Kidney (tissue), 14 donors: ENCODE data around the gene MAP4. TPM values are rescaled to one million over a fixed set of nuclear protein-coding genes. Genes with fewer than 3 reads are reported as not detected.
A peak's percentile ranks its signal among the peaks of the same experiment; 100 is the strongest.
"Not testable (repeated sequence)": the region's sequence is repeated elsewhere in the genome, so short reads cannot be mapped to it uniquely, and the experiment has no call there.

ENCODE experiments used
- DNase-seq, 5 donors: peaks; one replicate each; pipeline ENCODE4 v3.0.0-alpha.2; 2013 to 2020
- FAIRE-seq: peaks from 2 replicates; lab custom pipeline; 2012; peaks lifted over from hg19 to GRCh38; lab: Jason Lieb, UNC
- H3K27ac ChIP-seq, 2 donors: one replicate each; pipeline ENCODE4 v1.7.0; 2013; ENCODE audit warnings: low read depth in 2 of 2, low read length in 2 of 2, inconsistent platforms in 1 of 2
- H3K27me3 ChIP-seq: one replicate; pipeline ENCODE4 v1.7.1; 2013; ENCODE audit warnings: low read length, inconsistent platforms; ENCODE audit not compliant: control insufficient read depth, insufficient read depth
- H3K36me3 ChIP-seq, 3 donors: one replicate each; pipeline versions ENCODE4 v1.7.0 to v1.7.1; 2013; ENCODE audit warnings: low read length in 3 of 3, control low read depth in 1 of 3, inconsistent platforms in 1 of 3; ENCODE audit not compliant: insufficient read depth in 3 of 3, control insufficient read depth in 2 of 3
- H3K4me1 ChIP-seq, 3 donors: one replicate each; pipeline versions ENCODE4 v1.7.0 to v1.7.1; 2013; ENCODE audit warnings: low read length in 3 of 3, inconsistent platforms in 1 of 3, low read depth in 1 of 3; ENCODE audit not compliant: control insufficient read depth in 2 of 3, insufficient read depth in 2 of 3
- H3K4me3 ChIP-seq, 3 donors: one replicate each; pipeline versions ENCODE4 v1.7.0 to v1.8.1; 2013; ENCODE audit warnings: low read length in 3 of 3, control low read depth in 1 of 3, inconsistent platforms in 1 of 3
- H3K9ac ChIP-seq, 3 donors: one replicate each; pipeline versions ENCODE4 v1.7.0 to v1.7.1; 2013; ENCODE audit warnings: low read length in 3 of 3, control low read depth in 1 of 3, inconsistent platforms in 1 of 3
- H3K9me3 ChIP-seq, 3 donors: one replicate each; pipeline versions ENCODE4 v1.7.0 to v1.7.1; 2013; ENCODE audit warnings: low read length in 3 of 3, control low read depth in 1 of 3, inconsistent platforms in 1 of 3; ENCODE audit not compliant: control insufficient read depth in 2 of 3, insufficient read depth in 1 of 3
- intact Hi-C: fragments of 100-400 bp; cut with DNase I; formaldehyde crosslinking; loops from one replicate; pipeline ENCODE4 v1.11.1; 2022
- polyA plus RNA-seq: library from polyadenylated mRNA; stranded (reverse); fragments of 350-450 nt; fragmentation: Illumina TruSeq; extraction: RNeasy Lipid Tissue Mini Kit (QIAGEN cat#74804); gene quantifications from one replicate; pipeline ENCODE4 v1.2.3, GENCODE V29; 2014; ENCODE audit warnings: low read depth, low replicate concordance; ENCODE audit not compliant: insufficient read depth
- total RNA-seq: library from RNA; stranded (reverse); fragmentation: NEBNext Ultra II Directional; extraction: Animal tissue kit (Norgen Biotek cat#: 25700); gene quantifications from one replicate; pipeline ENCODE4 v1.2.1, GENCODE V29; 2021
- TF ChIP-seq, protein P1 (sequence below): IDR thresholded peaks from 3 replicates; pipeline ENCODE4 v1.5.1; 2012; ENCODE audit warnings: mild to moderate bottlenecking, moderate library complexity, borderline replicate concordance; ENCODE audit not compliant: insufficient read depth; ENCODE audit errors: extremely low read depth
- donor health status: control.
- donor health status: control.
- donor health status: control.
- donor health status: control.
- donor health status: control.
- donor health status: DM: yes; HTN: yes; CAD: no.
- donor health status: Normal renal cell carcinoma (clear cell type).

The MAP4 gene
- total and polyA plus RNA-seq, 2 donors from 2014 or later, result 69.6 to 239 TPM

DNA sequence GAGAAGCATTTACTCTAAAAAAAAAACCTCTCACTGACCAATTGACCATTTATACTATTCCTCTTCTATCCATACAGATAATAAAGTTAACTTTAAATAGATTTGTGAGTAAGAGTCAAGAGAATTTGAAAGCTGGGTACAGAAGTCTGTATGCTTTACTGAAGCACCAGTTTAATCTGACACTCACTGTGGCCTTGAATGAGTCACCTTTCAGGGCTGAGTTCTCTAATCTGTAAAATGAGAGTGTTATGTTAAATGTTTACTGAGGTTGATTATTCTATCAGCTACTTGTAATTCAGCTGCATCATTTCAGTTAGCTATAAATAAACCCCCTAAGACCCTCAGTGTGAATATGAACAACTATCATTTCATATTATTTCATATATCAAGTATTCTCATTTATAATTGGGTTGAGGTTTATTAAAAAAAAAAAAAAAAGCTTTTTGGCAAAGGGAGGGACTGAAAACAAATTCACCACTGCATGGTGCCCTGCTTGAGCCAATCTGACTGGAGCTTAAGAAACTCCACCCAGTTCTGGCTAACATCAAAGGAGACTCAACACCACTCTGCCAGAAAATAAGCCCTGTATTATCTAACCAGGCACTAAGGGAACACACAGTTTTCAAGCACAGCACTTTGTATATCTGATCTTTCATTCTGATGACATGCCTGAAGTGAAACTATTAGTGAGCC, 2.8 kb downstream of the MAP4 start:
- peak in 1 of 5 donors; percentile 22 for DNase-seq
- Histone ChIP-seq H3K4me3 (peak overlapping the region in 1 of 3 donors; percentile 18), H3K27me3 (no peaks in the 10 kb centered on the region), H3K36me3 (no peaks in the 10 kb centered on the region), H3K27ac (peak overlapping the region; percentile 20 to 53), H3K9ac (no peak overlapping the region), H3K9me3 (no peaks in the 10 kb centered on the region), H3K4me1 (peaks cover 14 to 49% (median 32%) of the 10 kb centered on the region in 3 donors)
- FAIRE-seq, result no peak
- intact Hi-C loops, result no loop called here
- TF ChIP-seq, protein P1, sequence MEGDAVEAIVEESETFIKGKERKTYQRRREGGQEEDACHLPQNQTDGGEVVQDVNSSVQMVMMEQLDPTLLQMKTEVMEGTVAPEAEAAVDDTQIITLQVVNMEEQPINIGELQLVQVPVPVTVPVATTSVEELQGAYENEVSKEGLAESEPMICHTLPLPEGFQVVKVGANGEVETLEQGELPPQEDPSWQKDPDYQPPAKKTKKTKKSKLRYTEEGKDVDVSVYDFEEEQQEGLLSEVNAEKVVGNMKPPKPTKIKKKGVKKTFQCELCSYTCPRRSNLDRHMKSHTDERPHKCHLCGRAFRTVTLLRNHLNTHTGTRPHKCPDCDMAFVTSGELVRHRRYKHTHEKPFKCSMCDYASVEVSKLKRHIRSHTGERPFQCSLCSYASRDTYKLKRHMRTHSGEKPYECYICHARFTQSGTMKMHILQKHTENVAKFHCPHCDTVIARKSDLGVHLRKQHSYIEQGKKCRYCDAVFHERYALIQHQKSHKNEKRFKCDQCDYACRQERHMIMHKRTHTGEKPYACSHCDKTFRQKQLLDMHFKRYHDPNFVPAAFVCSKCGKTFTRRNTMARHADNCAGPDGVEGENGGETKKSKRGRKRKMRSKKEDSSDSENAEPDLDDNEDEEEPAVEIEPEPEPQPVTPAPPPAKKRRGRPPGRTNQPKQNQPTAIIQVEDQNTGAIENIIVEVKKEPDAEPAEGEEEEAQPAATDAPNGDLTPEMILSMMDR, result no peak

DNA sequence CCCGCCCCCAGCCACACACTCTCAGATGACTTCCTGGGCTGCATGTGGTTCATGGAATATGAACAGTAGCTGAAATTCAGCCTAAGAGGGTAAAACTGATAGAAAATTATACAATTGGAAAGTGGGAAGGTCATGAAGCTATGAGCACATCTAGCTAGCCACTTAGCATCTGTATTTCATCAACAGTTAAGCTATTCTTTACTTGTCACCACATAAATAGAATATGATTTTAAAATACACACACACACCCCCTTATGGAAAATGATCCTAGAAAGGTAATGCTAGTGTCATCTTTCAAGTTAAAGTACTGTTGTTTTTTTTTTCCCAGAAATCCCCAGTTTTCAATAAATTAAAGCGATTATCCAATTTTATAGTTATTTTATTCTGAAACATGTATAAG, 3.6 kb downstream of the MAP4 start:
- H3K4me3 ChIP-seq, result no peak overlapping the region
- H3K9ac ChIP-seq, result no peak overlapping the region
- peak overlapping the region in 1 of 2 donors; percentile 30 for H3K27ac ChIP-seq
- H3K4me1 ChIP-seq, result peaks cover 14 to 49% (median 32%) of the 10 kb centered on the region in 3 donors
- H3K27me3 ChIP-seq, result no peaks in the 10 kb centered on the region
- no peaks in the 10 kb centered on the region for H3K9me3 ChIP-seq
- FAIRE-seq (peak; percentile 17), DNase-seq (no peak)
- TF ChIP-seq, protein P1, result no peak
- H3K36me3 ChIP-seq, result no peaks in the 10 kb centered on the region
- intact Hi-C loops, result no loop called here

DNA sequence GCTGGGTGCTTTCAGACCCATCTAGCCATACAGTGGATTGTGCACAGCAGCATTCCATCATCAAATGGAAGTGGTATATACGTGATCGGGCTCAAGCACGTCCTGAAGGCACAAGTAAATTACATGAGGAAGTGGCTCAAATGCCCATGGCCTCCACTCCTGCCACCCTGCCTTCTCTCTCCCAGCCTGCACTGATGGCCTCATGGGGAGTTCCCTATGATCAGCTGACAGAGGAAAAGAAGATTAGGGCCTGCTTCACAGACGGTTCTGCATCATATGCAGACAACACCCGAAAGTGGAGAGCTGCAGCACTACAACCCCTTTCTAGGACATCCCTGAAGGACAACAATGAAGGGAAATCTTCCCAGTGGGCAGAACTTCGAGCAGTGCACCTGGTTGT, 8.2 kb downstream of the MAP4 start:
- H3K9ac ChIP-seq, H3K27ac ChIP-seq, H3K27me3 ChIP-seq, FAIRE-seq, intact Hi-C loops, H3K4me3 ChIP-seq, H3K9me3 ChIP-seq, H3K36me3 ChIP-seq, DNase-seq: not testable (repeated sequence)
- peaks cover 2 to 18% (median 5%) of the 10 kb centered on the region in 3 donors for H3K4me1 ChIP-seq

DNA sequence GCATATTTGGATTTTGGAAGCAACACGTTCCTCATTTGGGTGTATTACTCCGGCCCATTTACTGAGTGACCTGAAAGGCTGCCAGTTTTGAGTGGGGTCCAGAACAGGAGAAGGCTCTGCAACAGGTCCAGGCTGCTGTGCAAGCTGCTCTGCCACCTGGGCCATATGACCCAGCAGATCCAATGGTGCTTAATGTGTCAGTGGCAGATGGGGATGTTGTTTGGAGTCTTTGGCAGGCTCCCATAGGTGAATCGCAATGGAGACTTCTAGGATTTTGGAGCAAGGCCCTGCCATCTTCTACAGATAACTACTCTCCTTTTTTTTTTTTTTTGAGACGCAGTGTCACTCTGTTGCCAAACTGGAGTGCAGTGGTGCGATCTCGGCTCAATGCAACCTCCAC, 8.9 kb downstream of the MAP4 start:
- intact Hi-C loops, H3K36me3 ChIP-seq, H3K27ac ChIP-seq, H3K9me3 ChIP-seq, FAIRE-seq, DNase-seq, H3K4me3 ChIP-seq, H3K9ac ChIP-seq, H3K27me3 ChIP-seq: not testable (repeated sequence)
- H3K4me1 ChIP-seq, result peaks cover 2 to 13% (median 2%) of the 10 kb centered on the region in 3 donors

DNA sequence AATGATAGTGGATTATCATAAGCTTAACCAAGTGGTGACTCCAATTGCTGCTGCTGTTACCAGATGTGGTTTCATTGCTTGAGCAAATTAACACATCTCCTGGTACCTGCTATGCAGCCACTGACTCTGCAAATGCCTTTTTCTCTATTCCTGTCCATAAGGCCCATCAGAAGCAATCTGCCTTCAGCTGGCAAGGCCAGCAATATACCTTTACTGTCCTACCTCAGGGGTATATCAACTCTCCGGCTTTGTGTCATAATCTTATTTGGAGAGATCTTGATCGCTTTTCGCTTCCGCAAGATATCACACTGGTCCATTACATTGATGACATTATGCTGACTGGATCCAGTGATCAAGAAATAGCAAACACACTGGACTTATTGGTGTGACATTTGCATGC, 9.4 kb downstream of the MAP4 start:
- H3K9me3 ChIP-seq, H3K4me1 ChIP-seq, H3K9ac ChIP-seq, H3K27me3 ChIP-seq, DNase-seq, intact Hi-C loops, H3K4me3 ChIP-seq, H3K27ac ChIP-seq, FAIRE-seq, H3K36me3 ChIP-seq: not testable (repeated sequence)
